Parathyroid adenoma (tissue), 2 donors: ENCODE measurements around the gene ANKLE2.

Source experiments
- H2AFZ ChIP-seq: fragments of 300-600 bp; sonication (generic); one replicate; pipeline ENCODE4 v1.7.0; 2017; ENCODE audit warnings: antibody characterized with exemption, mild to moderate bottlenecking
- H3K27ac ChIP-seq: fragments of 300-600 bp; sonication (generic); one replicate; pipeline ENCODE4 v1.7.0; 2017
- H3K27me3 ChIP-seq: fragments of 300-600 bp; sonication (generic); one replicate; pipeline ENCODE4 v1.7.0; 2017; ENCODE audit warnings: low read length; ENCODE audit not compliant: control insufficient read depth, insufficient read depth
- H3K36me3 ChIP-seq: fragments of 300-600 bp; sonication (generic); one replicate; pipeline ENCODE4 v1.7.0; 2017; ENCODE audit warnings: low read length; ENCODE audit not compliant: control insufficient read depth, insufficient read depth
- H3K4me1 ChIP-seq: fragments of 300-600 bp; sonication (generic); one replicate; pipeline ENCODE4 v1.7.0; 2017; ENCODE audit warnings: control low read depth
- H3K4me2 ChIP-seq: fragments of 300-600 bp; sonication (generic); one replicate; pipeline ENCODE4 v1.7.0; 2017; ENCODE audit warnings: low read length
- H3K4me3 ChIP-seq: fragments of 300-600 bp; sonication (generic); one replicate; pipeline ENCODE4 v1.7.0; 2017; ENCODE audit warnings: low read depth, low read length
- H3K79me2 ChIP-seq: fragments of 300-600 bp; sonication (generic); one replicate; pipeline ENCODE4 v1.7.0; 2017; ENCODE audit warnings: control low read depth
- H3K9ac ChIP-seq: fragments of 300-600 bp; sonication (generic); one replicate; pipeline ENCODE4 v1.7.0; 2017; ENCODE audit warnings: mild to moderate bottlenecking
- H3K9me3 ChIP-seq: fragments of 300-600 bp; sonication (generic); one replicate; pipeline ENCODE4 v1.7.0; 2017; ENCODE audit warnings: low read length; ENCODE audit not compliant: control insufficient read depth
- TF ChIP-seq, protein P1 (sequence below): fragments of 300-600 bp; sonication (generic); IDR thresholded peaks from one replicate; pipeline ENCODE4 v1.7.0; 2017; ENCODE audit warnings: antibody characterized with exemption, mild to moderate bottlenecking
- donor health status: primary hyperparathyroidism.

The ANKLE2 gene

DNA sequence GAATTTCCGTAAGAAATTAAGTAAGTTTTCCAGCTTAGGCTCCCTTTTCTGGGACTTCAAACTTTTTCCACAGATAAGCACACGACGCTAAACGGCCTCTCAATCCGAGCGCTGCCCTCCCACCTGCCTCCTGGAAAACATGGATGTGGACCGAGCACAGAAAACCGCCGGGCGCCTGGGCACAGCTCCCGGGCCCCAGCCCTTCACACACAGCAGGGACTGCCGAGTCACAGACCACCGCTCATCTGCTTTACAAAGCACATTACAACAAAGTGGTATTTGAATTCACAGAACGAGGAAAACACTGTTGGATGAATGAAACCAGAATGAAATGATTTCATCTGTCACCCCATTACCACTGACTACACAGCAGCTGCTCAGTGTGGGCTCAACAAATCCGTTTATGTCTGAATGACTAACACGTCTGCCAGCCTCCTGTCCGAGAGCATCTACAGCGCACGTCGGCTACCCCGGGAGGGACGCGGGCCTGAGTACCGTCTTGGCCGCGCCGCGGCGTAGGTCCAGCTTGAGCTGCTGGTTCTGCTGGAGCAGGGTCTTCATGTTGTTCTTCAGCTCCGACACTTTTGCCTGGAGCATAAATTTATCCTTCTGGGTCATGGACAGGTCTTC lies 13.1 kb upstream of the ANKLE2 start:
- H3K4me3 ChIP-seq: no peak overlapping the region
- H3K36me3 ChIP-seq: no peaks in the 10 kb centered on the region
- H3K4me1 ChIP-seq: no peaks in the 10 kb centered on the region
- H3K4me2 ChIP-seq: no peak overlapping the region
- no peaks in the 10 kb centered on the region for H3K27me3 ChIP-seq
- H3K9me3 ChIP-seq: no peaks in the 10 kb centered on the region
- H2AFZ ChIP-seq: no peak overlapping the region
- H3K27ac ChIP-seq: no peak overlapping the region
- no peaks in the 10 kb centered on the region for H3K79me2 ChIP-seq
- no peak overlapping the region for H3K9ac ChIP-seq
- TF ChIP-seq, protein P1, sequence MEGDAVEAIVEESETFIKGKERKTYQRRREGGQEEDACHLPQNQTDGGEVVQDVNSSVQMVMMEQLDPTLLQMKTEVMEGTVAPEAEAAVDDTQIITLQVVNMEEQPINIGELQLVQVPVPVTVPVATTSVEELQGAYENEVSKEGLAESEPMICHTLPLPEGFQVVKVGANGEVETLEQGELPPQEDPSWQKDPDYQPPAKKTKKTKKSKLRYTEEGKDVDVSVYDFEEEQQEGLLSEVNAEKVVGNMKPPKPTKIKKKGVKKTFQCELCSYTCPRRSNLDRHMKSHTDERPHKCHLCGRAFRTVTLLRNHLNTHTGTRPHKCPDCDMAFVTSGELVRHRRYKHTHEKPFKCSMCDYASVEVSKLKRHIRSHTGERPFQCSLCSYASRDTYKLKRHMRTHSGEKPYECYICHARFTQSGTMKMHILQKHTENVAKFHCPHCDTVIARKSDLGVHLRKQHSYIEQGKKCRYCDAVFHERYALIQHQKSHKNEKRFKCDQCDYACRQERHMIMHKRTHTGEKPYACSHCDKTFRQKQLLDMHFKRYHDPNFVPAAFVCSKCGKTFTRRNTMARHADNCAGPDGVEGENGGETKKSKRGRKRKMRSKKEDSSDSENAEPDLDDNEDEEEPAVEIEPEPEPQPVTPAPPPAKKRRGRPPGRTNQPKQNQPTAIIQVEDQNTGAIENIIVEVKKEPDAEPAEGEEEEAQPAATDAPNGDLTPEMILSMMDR: no peak

DNA sequence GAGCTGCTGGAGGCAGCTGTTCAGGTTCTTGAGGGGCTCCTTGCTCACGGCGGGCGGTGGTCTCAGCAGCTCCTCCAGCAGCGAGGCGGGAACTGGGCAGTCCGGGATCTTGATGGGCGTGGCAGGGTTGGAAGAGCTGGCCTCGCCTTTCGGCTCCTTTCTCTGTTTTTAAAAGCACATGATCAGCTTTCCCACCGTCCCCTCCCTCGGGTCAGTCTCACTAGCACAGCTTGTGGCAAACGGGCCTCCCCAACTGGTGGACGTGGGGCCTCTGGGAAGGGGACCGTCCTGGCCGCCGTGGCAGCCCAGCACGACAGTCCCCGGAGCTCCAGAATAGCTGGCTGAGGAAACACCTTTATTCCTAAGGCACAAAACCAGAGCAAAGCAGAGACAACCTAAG lies 12.5 kb upstream of the ANKLE2 start:
- Histone ChIP-seq H3K9ac (no peak overlapping the region), H3K4me2 (no peak overlapping the region), H3K4me3 (no peak overlapping the region), H3K36me3 (no peaks in the 10 kb centered on the region), H2AFZ (no peak overlapping the region), H3K27ac (no peak overlapping the region), H3K4me1 (no peaks in the 10 kb centered on the region), H3K27me3 (no peaks in the 10 kb centered on the region), H3K9me3 (no peaks in the 10 kb centered on the region), H3K79me2 (no peaks in the 10 kb centered on the region)
- TF ChIP-seq, protein P1: no peak

DNA sequence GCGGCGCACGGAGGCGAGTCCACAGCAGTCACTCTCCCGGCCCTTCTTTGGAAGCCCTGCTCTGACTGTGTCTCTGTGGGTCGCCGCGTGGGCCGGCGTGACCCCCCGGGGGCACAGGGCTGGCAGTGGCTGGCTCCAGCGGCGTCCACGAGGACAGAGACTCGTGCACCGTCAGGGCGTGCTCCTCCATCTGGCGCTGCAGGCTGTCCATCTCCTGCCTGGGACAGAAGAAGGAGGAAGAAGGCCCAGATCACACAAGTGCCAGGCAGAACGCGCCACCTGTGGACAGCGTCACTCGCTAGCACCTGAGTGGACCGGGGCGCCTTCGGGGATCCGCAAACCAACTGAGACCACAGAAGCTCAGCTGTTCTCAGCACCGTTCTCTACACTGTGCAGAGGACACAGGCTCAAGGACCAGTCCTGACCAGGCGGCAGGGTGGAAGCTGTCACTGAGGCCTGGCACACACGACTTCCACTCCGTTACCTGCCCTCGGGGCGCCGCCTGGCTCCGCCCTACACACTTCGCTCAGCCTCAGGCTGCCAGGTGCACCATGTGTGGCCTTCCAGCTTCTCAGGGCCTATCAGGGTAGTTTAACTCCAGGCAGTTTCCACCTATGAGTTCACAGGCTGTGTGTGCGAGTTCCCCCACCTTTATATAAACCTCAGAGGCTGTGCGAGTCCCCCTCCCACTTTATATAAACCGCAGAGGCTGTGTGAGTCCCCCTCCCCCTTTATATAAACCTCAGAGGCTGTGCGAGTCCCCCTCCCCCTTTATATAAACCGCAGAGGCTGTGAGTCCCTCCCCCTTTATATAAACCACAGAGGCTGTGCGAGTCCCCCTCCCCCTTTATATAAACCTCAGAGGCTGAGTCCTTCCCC lies 11.7 kb upstream of the ANKLE2 start:
- Histone ChIP-seq H3K4me2 (no peak overlapping the region), H3K36me3 (no peaks in the 10 kb centered on the region), H3K9ac (no peak overlapping the region), H3K27me3 (no peaks in the 10 kb centered on the region), H3K4me1 (no peaks in the 10 kb centered on the region), H2AFZ (no peak overlapping the region), H3K4me3 (no peak overlapping the region), H3K9me3 (no peaks in the 10 kb centered on the region), H3K27ac (no peak overlapping the region), H3K79me2 (no peaks in the 10 kb centered on the region)
- TF ChIP-seq, protein P1: no peak

DNA sequence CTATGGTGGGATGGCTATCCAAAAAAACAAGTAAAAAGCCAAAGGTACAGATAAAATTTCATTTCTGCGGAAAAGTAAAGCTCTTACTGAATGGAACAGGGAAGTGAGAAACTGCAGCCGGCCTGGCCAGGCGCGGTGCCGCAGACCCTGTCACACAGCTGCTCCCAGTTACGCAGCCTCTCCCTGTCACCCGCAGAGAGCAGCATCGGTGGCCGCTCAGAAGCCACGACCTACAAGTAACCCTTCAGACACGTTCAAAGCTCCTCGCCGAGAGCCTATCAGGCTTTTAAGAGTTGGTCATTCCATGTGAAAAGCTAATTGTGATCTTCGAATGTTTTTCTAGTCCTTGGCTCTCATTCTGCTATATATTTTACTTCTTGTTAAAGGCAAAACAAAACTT lies 11.0 kb upstream of the ANKLE2 start:
- Histone ChIP-seq H3K27me3 (no peaks in the 10 kb centered on the region), H3K79me2 (no peaks in the 10 kb centered on the region), H3K9ac (no peak overlapping the region), H3K36me3 (no peaks in the 10 kb centered on the region), H3K4me3 (no peak overlapping the region), H3K9me3 (no peaks in the 10 kb centered on the region), H2AFZ (no peak overlapping the region), H3K4me2 (no peak overlapping the region), H3K4me1 (no peaks in the 10 kb centered on the region), H3K27ac (no peak overlapping the region)
- TF ChIP-seq, protein P1: no peak
